ENCODE data around the gene WDFY1.

Gene WDFY1

GRCh38 chr2:223894009-223894408, 51.1 kb downstream of the WDFY1 start:
- no peak for TF ChIP-seq CTCF (IDR thresholded peaks at IDR 0.05; ENCODE audit: low read depth, low read length)
- Histone ChIP-seq H3K36me3 (peaks cover 16% of the 10 kb centered on the region), H3K4me3 (ENCODE audit: low read depth, low read length) (no peak overlapping the region), H3K9me3 (no peaks in the 10 kb centered on the region), H3K4me1 (no peaks in the 10 kb centered on the region), H3K27me3 (no peaks in the 10 kb centered on the region)
- no peak for DNase-seq

- H3K36me3 ChIP-seq: peaks cover 21% of the 10 kb centered on the region
- no peaks in the 10 kb centered on the region for H3K27me3 ChIP-seq
- no peak for DNase-seq
- H3K4me1 ChIP-seq: no peaks in the 10 kb centered on the region
- H3K4me3 ChIP-seq (ENCODE audit: low read depth, low read length): no peak overlapping the region
- H3K9me3 ChIP-seq: no peaks in the 10 kb centered on the region
- no peak for TF ChIP-seq CTCF (IDR thresholded peaks at IDR 0.05; ENCODE audit: low read depth, low read length)
Observed at GRCh38 chr2:223890721-223891120, 54.4 kb downstream of the WDFY1 start.

- H3K9me3 ChIP-seq: no peaks in the 10 kb centered on the region
- no peaks in the 10 kb centered on the region for H3K27me3 ChIP-seq
- no peak for TF ChIP-seq CTCF (IDR thresholded peaks at IDR 0.05; ENCODE audit: low read depth, low read length)
- no peaks in the 10 kb centered on the region for H3K4me1 ChIP-seq
- peaks cover 15% of the 10 kb centered on the region for H3K36me3 ChIP-seq
- H3K4me3 ChIP-seq (ENCODE audit: low read depth, low read length): no peak overlapping the region
- DNase-seq: no peak
Observed at GRCh38 chr2:223889229-223889628, 55.9 kb downstream of the WDFY1 start.

GRCh38 chr2:223888251-223888650, 56.9 kb downstream of the WDFY1 start:
- Histone ChIP-seq H3K9me3 (no peaks in the 10 kb centered on the region), H3K4me1 (no peaks in the 10 kb centered on the region), H3K4me3 (ENCODE audit: low read depth, low read length) (no peak overlapping the region), H3K27me3 (no peaks in the 10 kb centered on the region), H3K36me3 (peaks cover 15% of the 10 kb centered on the region)
- no peak for TF ChIP-seq CTCF (IDR thresholded peaks at IDR 0.05; ENCODE audit: low read depth, low read length)
- no peak for DNase-seq

- Histone ChIP-seq H3K36me3 (peaks cover 15% of the 10 kb centered on the region), H3K27me3 (no peaks in the 10 kb centered on the region), H3K4me3 (ENCODE audit: low read depth, low read length) (no peak overlapping the region), H3K4me1 (no peaks in the 10 kb centered on the region), H3K9me3 (no peaks in the 10 kb centered on the region)
- DNase-seq: no peak
- TF ChIP-seq CTCF (IDR thresholded peaks at IDR 0.05; ENCODE audit: low read depth, low read length): no peak
Observed at GRCh38 chr2:223887127-223887526, 58.0 kb downstream of the WDFY1 start.

GRCh38 chr2:223886726-223887125, 58.4 kb downstream of the WDFY1 start:
- TF ChIP-seq CTCF (IDR thresholded peaks at IDR 0.05; ENCODE audit: low read depth, low read length): no peak
- Histone ChIP-seq H3K9me3 (no peaks in the 10 kb centered on the region), H3K36me3 (peaks cover 15% of the 10 kb centered on the region), H3K27me3 (no peaks in the 10 kb centered on the region), H3K4me1 (no peaks in the 10 kb centered on the region), H3K4me3 (ENCODE audit: low read depth, low read length) (no peak overlapping the region)
- no peak for DNase-seq
